WTC11 (cell line): ENCODE results near the gene CCDC92. TPM values are rescaled to one million over a fixed set of nuclear protein-coding genes. Genes with fewer than 3 reads are reported as not detected.

Experiments
- ATAC-seq: fragments of 200-7000 bp; cut with Tn5 transposase; 2 replicates; pipeline ENCODE4 v1.10.0; 2021; ENCODE audit warnings: mild to moderate bottlenecking, moderate library complexity
- CTCF ChIA-PET: fragments of 300-600 bp; sonication (Branson Sonifier 250); formaldehyde crosslinking; loops from one replicate; lab custom pipeline; 2021; ENCODE audit warnings: antibody characterized with exemption; lab: Charles Lee
- POLR2A ChIA-PET: fragments of 350-600 bp; sonication (Branson Sonifier 250); formaldehyde crosslinking; loops from one replicate; lab custom pipeline; 2021; ENCODE audit warnings: antibody characterized with exemption; lab: Charles Lee
- DNase-seq: peaks from one replicate; pipeline ENCODE4 v3.0.0; 2021; ENCODE audit warnings: low spot score
- H3K27ac Mint-ChIP-seq: 2 replicates; pipeline ENCODE4 v1.8.0; 2021; ENCODE audit warnings: mixed read lengths
- H3K27me3 Mint-ChIP-seq: 2 replicates; pipeline ENCODE4 v1.8.0; 2021; ENCODE audit warnings: low read depth, mild to moderate bottlenecking, moderate library complexity, mixed read lengths
- H3K36me3 Mint-ChIP-seq: 2 replicates; pipeline ENCODE4 v1.8.0; 2021; ENCODE audit warnings: mixed read lengths
- H3K4me1 Mint-ChIP-seq: 2 replicates; pipeline ENCODE4 v1.8.0; 2022; ENCODE audit warnings: mixed read lengths
- H3K4me3 Mint-ChIP-seq: 2 replicates; pipeline ENCODE4 v1.8.0; 2021; ENCODE audit warnings: mild to moderate bottlenecking, moderate library complexity, mixed read lengths
- H3K9me3 Mint-ChIP-seq: 2 replicates; pipeline ENCODE4 v1.8.0; 2021; ENCODE audit warnings: mixed read lengths
- ATF1 ChIP-seq: sonication (generic); formaldehyde crosslinking; IDR thresholded peaks from 2 replicates; pipeline ENCODE4 v1.8.1; 2023; ENCODE audit warnings: mild to moderate bottlenecking, moderate library complexity, missing genetic modification reagents
- ATF6 ChIP-seq: sonication (generic); formaldehyde crosslinking; IDR thresholded peaks from 2 replicates; pipeline ENCODE4 v1.8.1; 2023; ENCODE audit warnings: mild to moderate bottlenecking, missing genetic modification reagents
- CREB1 ChIP-seq: sonication (generic); formaldehyde crosslinking; IDR thresholded peaks from 2 replicates; pipeline ENCODE4 v1.8.0; 2023; ENCODE audit warnings: mild to moderate bottlenecking, missing genetic modification reagents
- CREM ChIP-seq: sonication (generic); formaldehyde crosslinking; IDR thresholded peaks from 2 replicates; pipeline ENCODE4 v1.8.1; 2022; ENCODE audit warnings: mild to moderate bottlenecking, missing genetic modification reagents, moderate library complexity
- E2F1 ChIP-seq: sonication (generic); formaldehyde crosslinking; IDR thresholded peaks from 2 replicates; pipeline ENCODE4 v1.8.0; 2022; ENCODE audit warnings: mild to moderate bottlenecking, missing genetic modification reagents
- FOXJ3 ChIP-seq: sonication (generic); formaldehyde crosslinking; IDR thresholded peaks from 2 replicates; pipeline ENCODE4 v1.9.0; 2021; ENCODE audit warnings: missing genetic modification reagents, mild to moderate bottlenecking, borderline replicate concordance
- GABPB1 ChIP-seq: sonication (generic); formaldehyde crosslinking; IDR thresholded peaks from 2 replicates; pipeline ENCODE4 v1.8.1; 2023; ENCODE audit warnings: mild to moderate bottlenecking, missing genetic modification reagents
- GRHL2 ChIP-seq: fragments of 250-450 bp; sonication (Bioruptor Pico); IDR thresholded peaks from 2 replicates; pipeline ENCODE4 v1.8.0; 2022; ENCODE audit warnings: mild to moderate bottlenecking, moderate library complexity; ENCODE audit not compliant: insufficient replicate concordance, severe bottlenecking
- JAZF1 ChIP-seq: fragments of 250-450 bp; sonication (Bioruptor Pico); IDR thresholded peaks from 2 replicates; pipeline ENCODE4 v1.9.0; 2021; ENCODE audit warnings: moderate library complexity, mild to moderate bottlenecking, inconsistent platforms
- JUN ChIP-seq: sonication (generic); formaldehyde crosslinking; IDR thresholded peaks from 2 replicates; pipeline ENCODE4 v1.8.0; 2023; ENCODE audit warnings: mild to moderate bottlenecking, missing genetic modification reagents
- NFYB ChIP-seq: sonication (generic); formaldehyde crosslinking; conservative IDR thresholded peaks from 2 replicates; pipeline ENCODE4 v1.8.0; 2022; ENCODE audit warnings: low read depth, missing genetic modification reagents
- OVOL2 ChIP-seq: fragments of 250-450 bp; sonication (Bioruptor Pico); IDR thresholded peaks from 2 replicates; pipeline ENCODE4 v1.9.0; 2021; ENCODE audit warnings: mild to moderate bottlenecking, borderline replicate concordance
- PRDM15 ChIP-seq: sonication (generic); formaldehyde crosslinking; IDR thresholded peaks from 2 replicates; pipeline ENCODE4 v1.8.0; 2022; ENCODE audit warnings: missing genetic modification reagents
- PREB ChIP-seq: sonication (generic); formaldehyde crosslinking; IDR thresholded peaks from 2 replicates; pipeline ENCODE4 v1.8.1; 2022; ENCODE audit warnings: mild to moderate bottlenecking, missing genetic modification reagents, moderate library complexity, borderline replicate concordance
- SOX15 ChIP-seq: fragments of 250-450 bp; sonication (Bioruptor Pico); IDR thresholded peaks from 2 replicates; pipeline ENCODE4 v1.9.0; 2021; ENCODE audit warnings: mild to moderate bottlenecking
- SP1 ChIP-seq: sonication (generic); formaldehyde crosslinking; conservative IDR thresholded peaks from 2 replicates; pipeline ENCODE4 v1.8.1; 2022; ENCODE audit warnings: missing genetic modification reagents
- USF2 ChIP-seq: sonication (generic); formaldehyde crosslinking; IDR thresholded peaks from 2 replicates; pipeline ENCODE4 v1.8.1; 2023; ENCODE audit warnings: mild to moderate bottlenecking, missing genetic modification reagents, moderate library complexity
- ZBTB43 ChIP-seq: sonication (generic); formaldehyde crosslinking; IDR thresholded peaks from 2 replicates; pipeline ENCODE4 v1.8.1; 2023; ENCODE audit warnings: mild to moderate bottlenecking, missing genetic modification reagents
- ZNF219 ChIP-seq: sonication (generic); formaldehyde crosslinking; IDR thresholded peaks from 2 replicates; pipeline ENCODE4 v1.8.0; 2023; ENCODE audit warnings: missing genetic modification reagents, mild to moderate bottlenecking, borderline replicate concordance
- ZNF263 ChIP-seq: sonication (generic); formaldehyde crosslinking; IDR thresholded peaks from 2 replicates; pipeline ENCODE4 v1.8.1; 2022; ENCODE audit warnings: low read depth, mild to moderate bottlenecking, moderate library complexity, missing genetic modification reagents
- ZNF317 ChIP-seq: sonication (generic); formaldehyde crosslinking; IDR thresholded peaks from 2 replicates; pipeline ENCODE4 v1.8.1; 2023; ENCODE audit warnings: low read depth, mild to moderate bottlenecking, moderate library complexity, missing genetic modification reagents, borderline replicate concordance
- ZNF416 ChIP-seq: fragments of 250-450 bp; sonication (Bioruptor Pico); IDR thresholded peaks from 2 replicates; pipeline ENCODE4 v1.9.0; 2021; ENCODE audit warnings: mild to moderate bottlenecking, inconsistent platforms
- total RNA-seq: library from RNA; stranded (reverse); gene quantifications from 3 replicates; pipeline ENCODE4 v1.2.3, GENCODE V29; 2021

CCDC92 gene
- total RNA-seq, 1 experiment from 2014 or later, result 2.7 TPM

- CTCF ChIA-PET, result interaction anchor here (0.8 kb wide), 1 partner anchor 19 kb away, joined by 4 read pairs; no protein-coding TSS in a partner anchor
- Mint-ChIP-seq H3K27me3 (peaks cover under 1% of the 10 kb centered on the region; the same call in 1 of the 2 replicates), H3K27ac (no peak overlapping the region), H3K9me3 (no peaks in the 10 kb centered on the region), H3K4me3 (no peak overlapping the region), H3K36me3 (no peaks in the 10 kb centered on the region), H3K4me1 (no peaks in the 10 kb centered on the region)
- ATAC-seq (no peak), DNase-seq (no peak)
- POLR2A ChIA-PET, result no interaction called here
- no peak for TF ChIP-seq NFYB (CRISPR knock-in tag)
- TF ChIP-seq ZBTB43 (CRISPR knock-in tag), result no peak
- no peak for TF ChIP-seq E2F1
- TF ChIP-seq USF2, result no peak
- no peak for TF ChIP-seq FOXJ3 (CRISPR knock-in tag)
- no peak for TF ChIP-seq CREB1 (CRISPR knock-in tag)
- no peak for TF ChIP-seq JAZF1 (CRISPR knock-in tag)
- TF ChIP-seq PRDM15 (CRISPR knock-in tag), result no peak
- TF ChIP-seq GABPB1 (CRISPR knock-in tag), result no peak
- no peak for TF ChIP-seq ATF1 (CRISPR knock-in tag)
- no peak for TF ChIP-seq CREM
- no peak for TF ChIP-seq OVOL2
- no peak for TF ChIP-seq SP1
- TF ChIP-seq PREB (CRISPR knock-in tag), result no peak
- TF ChIP-seq ZNF263, result no peak
These were observed 48.7 kb downstream of the CCDC92 start for GRCh38 chr12:123923927-123924326.

GRCh38 chr12:123923038-123923437 lies 49.6 kb downstream of the CCDC92 start:
- Mint-ChIP-seq H3K36me3 (no peaks in the 10 kb centered on the region), H3K27ac (no peak overlapping the region; the same call in 1 of the 2 replicates), H3K27me3 (no peaks in the 10 kb centered on the region; the same call in 1 of the 2 replicates), H3K9me3 (no peaks in the 10 kb centered on the region), H3K4me3 (no peak overlapping the region), H3K4me1 (no peaks in the 10 kb centered on the region)
- ATAC-seq, result no peak
- no peak for DNase-seq
- ChIA-PET CTCF (interaction anchor here (0.8 kb wide), 1 partner anchor 18 kb away, joined by 4 read pairs; no protein-coding TSS in a partner anchor), POLR2A (no interaction called here)
- TF ChIP-seq ATF6 (CRISPR knock-in tag) (no peak), JUN (no peak), SOX15 (CRISPR knock-in tag) (no peak), CREM (no peak), ZNF416 (CRISPR knock-in tag) (no peak), ZNF317 (CRISPR knock-in tag) (no peak), ZNF219 (no peak), USF2 (no peak), GRHL2 (CRISPR knock-in tag) (no peak), OVOL2 (no peak)
